Measurements from ENCODE around the gene KRTAP10-11. TPM values are rescaled to one million over a fixed set of nuclear protein-coding genes. Genes with fewer than 3 reads are reported as not detected.

KRTAP10-11 gene
- total RNA-seq, 3 donors from 2014 or later = not detected

- TF ChIP-seq POLR2A (IDR thresholded peaks at IDR 0.05) (no peak), CTCF (IDR thresholded peaks at IDR 0.05) (no peak), POLR2AphosphoS5 (IDR thresholded peaks at IDR 0.05) (no peak)
- H3K9me3 ChIP-seq = peaks cover 9 to 18% of the 10 kb centered on the region in 2 donors
- no peaks in the 10 kb centered on the region for H3K36me3 ChIP-seq
- no peaks in the 10 kb centered on the region for H3K4me1 ChIP-seq
- no peak overlapping the region for H3K4me3 ChIP-seq
- intact Hi-C loops (cut with DNase I; ENCODE audit: low total_unique reads) = no loop called here
- no peak overlapping the region for H3K27ac ChIP-seq
- no peak for DNase-seq (ENCODE audit: low spot score in 2 of 2)
- H3K27me3 ChIP-seq = peaks cover 0 to 36% of the 10 kb centered on the region in 2 donors
Measured at GRCh38 chr21:44616591-44616926, 29.7 kb upstream of the KRTAP10-11 start.

- peaks cover 3 to 12% of the 10 kb centered on the region in 2 donors for H3K9me3 ChIP-seq
- intact Hi-C loops (cut with DNase I; ENCODE audit: low total_unique reads) = no loop called here
- no peaks in the 10 kb centered on the region for H3K4me1 ChIP-seq
- H3K27me3 ChIP-seq = peaks cover 0 to 36% of the 10 kb centered on the region in 2 donors
- no peak overlapping the region for H3K4me3 ChIP-seq
- H3K27ac ChIP-seq = no peak overlapping the region
- DNase-seq (ENCODE audit: low spot score in 2 of 2) = no peak
- TF ChIP-seq CTCF (IDR thresholded peaks at IDR 0.05) (no peak), POLR2A (IDR thresholded peaks at IDR 0.05) (no peak), POLR2AphosphoS5 (IDR thresholded peaks at IDR 0.05) (no peak)
- no peaks in the 10 kb centered on the region for H3K36me3 ChIP-seq
Measured at GRCh38 chr21:44617071-44617501, 29.1 kb upstream of the KRTAP10-11 start.

GRCh38 chr21:44618504-44618903 is 27.7 kb upstream of the KRTAP10-11 start:
- Histone ChIP-seq H3K4me1 (no peaks in the 10 kb centered on the region), H3K4me3 (no peak overlapping the region), H3K36me3 (no peaks in the 10 kb centered on the region), H3K27me3 (peaks cover 0 to 36% of the 10 kb centered on the region in 2 donors), H3K9me3 (peaks cover 2 to 21% of the 10 kb centered on the region in 2 donors), H3K27ac (no peak overlapping the region)
- DNase-seq (ENCODE audit: low spot score in 2 of 2) = no peak
- intact Hi-C loops (cut with DNase I; ENCODE audit: low total_unique reads) = no loop called here
- TF ChIP-seq POLR2AphosphoS5 (IDR thresholded peaks at IDR 0.05) (no peak), CTCF (IDR thresholded peaks at IDR 0.05) (no peak), POLR2A (IDR thresholded peaks at IDR 0.05) (no peak)

- TF ChIP-seq POLR2AphosphoS5 (IDR thresholded peaks at IDR 0.05) (no peak), CTCF (IDR thresholded peaks at IDR 0.05) (no peak), POLR2A (IDR thresholded peaks at IDR 0.05) (no peak)
- Histone ChIP-seq H3K27ac (no peak overlapping the region), H3K36me3 (no peaks in the 10 kb centered on the region), H3K4me1 (no peaks in the 10 kb centered on the region), H3K27me3 (peaks cover 0 to 33% of the 10 kb centered on the region in 2 donors), H3K4me3 (no peak overlapping the region), H3K9me3 (peaks cover 3 to 25% of the 10 kb centered on the region in 2 donors)
- intact Hi-C loops (cut with DNase I; ENCODE audit: low total_unique reads) = no loop called here
- no peak for DNase-seq (ENCODE audit: low spot score in 2 of 2)
Measured at GRCh38 chr21:44618909-44619308, 27.3 kb upstream of the KRTAP10-11 start.

- Histone ChIP-seq H3K9me3 (peaks cover 11 to 35% of the 10 kb centered on the region in 2 donors), H3K4me3 (no peak overlapping the region), H3K36me3 (no peaks in the 10 kb centered on the region), H3K27me3 (peaks cover 0 to 23% of the 10 kb centered on the region in 2 donors), H3K4me1 (no peaks in the 10 kb centered on the region), H3K27ac (no peak overlapping the region)
- no peak for DNase-seq (ENCODE audit: low spot score in 2 of 2)
- TF ChIP-seq POLR2A (IDR thresholded peaks at IDR 0.05) (no peak), POLR2AphosphoS5 (IDR thresholded peaks at IDR 0.05) (no peak), CTCF (IDR thresholded peaks at IDR 0.05) (no peak)
- intact Hi-C loops (cut with DNase I; ENCODE audit: low total_unique reads) = no loop called here
Measured at GRCh38 chr21:44619886-44620285, 26.3 kb upstream of the KRTAP10-11 start.

All from breast epithelium (tissue), 4 donors.